Measurements from ENCODE around the gene METTL3.

DNA sequence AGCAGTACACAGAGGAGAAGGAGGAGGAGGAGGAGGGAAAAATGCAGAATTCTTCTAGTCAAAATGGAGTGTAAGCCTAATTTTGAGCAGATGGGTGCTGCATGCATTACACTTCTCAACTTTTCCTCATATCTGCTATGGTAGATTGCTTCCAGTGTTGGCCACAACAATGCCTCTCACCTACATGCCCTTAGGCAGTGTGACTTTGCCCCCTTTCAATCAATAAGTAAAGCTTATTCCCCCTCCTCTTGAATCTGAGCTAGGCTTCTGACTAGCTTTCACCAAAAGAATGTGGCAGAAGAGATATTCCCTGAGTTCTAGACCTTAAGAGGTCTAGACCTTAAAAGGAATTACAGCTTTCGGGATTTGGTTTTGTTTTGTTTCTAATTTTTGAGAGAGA, 3.2 kb upstream of the METTL3 start:
- TF ChIP-seq, protein P1, sequence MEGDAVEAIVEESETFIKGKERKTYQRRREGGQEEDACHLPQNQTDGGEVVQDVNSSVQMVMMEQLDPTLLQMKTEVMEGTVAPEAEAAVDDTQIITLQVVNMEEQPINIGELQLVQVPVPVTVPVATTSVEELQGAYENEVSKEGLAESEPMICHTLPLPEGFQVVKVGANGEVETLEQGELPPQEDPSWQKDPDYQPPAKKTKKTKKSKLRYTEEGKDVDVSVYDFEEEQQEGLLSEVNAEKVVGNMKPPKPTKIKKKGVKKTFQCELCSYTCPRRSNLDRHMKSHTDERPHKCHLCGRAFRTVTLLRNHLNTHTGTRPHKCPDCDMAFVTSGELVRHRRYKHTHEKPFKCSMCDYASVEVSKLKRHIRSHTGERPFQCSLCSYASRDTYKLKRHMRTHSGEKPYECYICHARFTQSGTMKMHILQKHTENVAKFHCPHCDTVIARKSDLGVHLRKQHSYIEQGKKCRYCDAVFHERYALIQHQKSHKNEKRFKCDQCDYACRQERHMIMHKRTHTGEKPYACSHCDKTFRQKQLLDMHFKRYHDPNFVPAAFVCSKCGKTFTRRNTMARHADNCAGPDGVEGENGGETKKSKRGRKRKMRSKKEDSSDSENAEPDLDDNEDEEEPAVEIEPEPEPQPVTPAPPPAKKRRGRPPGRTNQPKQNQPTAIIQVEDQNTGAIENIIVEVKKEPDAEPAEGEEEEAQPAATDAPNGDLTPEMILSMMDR (IDR thresholded peaks at IDR 0.05; ENCODE audit: insufficient read depth, low read length, poor library complexity, severe bottlenecking) = no peak
- no peak for TF ChIP-seq EZH2phosphoT487 (conservative IDR thresholded peaks at IDR 0.05; ENCODE audit: low read length)
